K562 (cell line): ENCODE results near the gene AKT1S1. TPM values are rescaled to one million over a fixed set of nuclear protein-coding genes. Genes with fewer than 3 reads are reported as not detected.

Experiments
- ASH1L ChIP-seq: fragments of 450-650 bp; IDR thresholded peaks from 2 replicates; pipeline ENCODE4 v1.6.1; 2018; ENCODE audit warnings: borderline replicate concordance, mild to moderate bottlenecking, low read depth; ENCODE audit not compliant: partially characterized antibody
- CAMTA2 ChIP-seq: fragments of 250-450 bp; sonication (Bioruptor Pico); conservative IDR thresholded peaks from 2 replicates; pipeline ENCODE4 v1.5.1; 2022
- EP300 ChIP-seq: IDR thresholded peaks from 2 replicates; pipeline ENCODE4 v1.6.1; 2012; ENCODE audit warnings: low read length, improper control_type of control experiment
- HNRNPLL ChIP-seq: fragments of 200-400 bp; formaldehyde crosslinking; IDR thresholded peaks from 2 replicates; pipeline ENCODE4 v1.6.1; 2017; ENCODE audit warnings: low read length, low read depth, mild to moderate bottlenecking; ENCODE audit not compliant: poor library complexity, severe bottlenecking
- POLR2A ChIP-seq: fragments of 450-650 bp; conservative IDR thresholded peaks from 2 replicates; pipeline ENCODE4 v1.6.1; 2016
- PRPF4 ChIP-seq: fragments of 200-400 bp; formaldehyde crosslinking; IDR thresholded peaks from one replicate; pipeline ENCODE4 v1.6.1; 2017; ENCODE audit warnings: low read length, low read depth, mild to moderate bottlenecking; ENCODE audit not compliant: insufficient read depth, poor library complexity, severe bottlenecking
- RCOR1 ChIP-seq, 2 experiments: IDR thresholded peaks; 2 replicates each; pipeline ENCODE4 v1.6.1; 2012; ENCODE audit warnings: low read depth in 2 of 2, low read length in 2 of 2, borderline replicate concordance in 1 of 2, improper control_type of control experiment in 1 of 2
- RFX5 ChIP-seq: IDR thresholded peaks from 2 replicates; pipeline ENCODE4 v1.6.1; 2011; ENCODE audit warnings: low read depth, mild to moderate bottlenecking, improper control_type of control experiment, low read length
- SOX6 ChIP-seq: fragments of 450-650 bp; IDR thresholded peaks from 2 replicates; pipeline ENCODE4 v1.6.1; 2014; ENCODE audit warnings: mild to moderate bottlenecking
- SP1 ChIP-seq: sonication (generic); formaldehyde crosslinking; IDR thresholded peaks from 2 replicates; pipeline ENCODE4 v1.8.1; 2022; ENCODE audit warnings: mild to moderate bottlenecking, missing genetic modification reagents
- SRF ChIP-seq, 2 experiments: fragments of 250-450, 450-650 bp in 1 of 2; sonication (Bioruptor Pico) in 1 of 2; sonication (generic) in 1 of 2; formaldehyde crosslinking; IDR thresholded peaks; 2 replicates each; pipeline versions ENCODE4 v1.5.0 to v1.5.1; 2020 to 2022; ENCODE audit warnings: mild to moderate bottlenecking in 1 of 2, missing genetic modification reagents in 1 of 2
- STAT6 ChIP-seq: sonication (generic); formaldehyde crosslinking; IDR thresholded peaks from 2 replicates; pipeline ENCODE4 v1.8.1; 2023; ENCODE audit warnings: mild to moderate bottlenecking, missing genetic modification reagents
- TAF1 ChIP-seq: IDR thresholded peaks from 2 replicates; pipeline ENCODE4 v1.6.1; 2011; ENCODE audit warnings: mild to moderate bottlenecking, low read length, moderate library complexity; ENCODE audit not compliant: insufficient read depth, control insufficient read depth, severe bottlenecking; ENCODE audit errors: extremely low read depth
- UBTF ChIP-seq, 2 experiments: IDR thresholded peaks; 2 replicates each; pipeline ENCODE4 v1.6.1; 2012; ENCODE audit warnings: improper control_type of control experiment in 2 of 2, low read depth in 2 of 2, low read length in 2 of 2, borderline replicate concordance in 1 of 2
- ZBED1 ChIP-seq: IDR thresholded peaks from 2 replicates; pipeline ENCODE4 v1.6.1; 2014
- ZBTB9 ChIP-seq: fragments of 450-650 bp; formaldehyde crosslinking; IDR thresholded peaks from 2 replicates; pipeline ENCODE4 v1.4.0; 2020; ENCODE audit warnings: mild to moderate bottlenecking, moderate library complexity
- ZKSCAN8 ChIP-seq: fragments of 200-800 bp; sonication (Bioruptor generic); IDR thresholded peaks from 2 replicates; pipeline ENCODE4 v1.6.1; 2016; ENCODE audit warnings: missing genetic modification characterization, missing compliant biosample characterization
- ZNF133 ChIP-seq: fragments of 250-450 bp; sonication (Bioruptor Pico); IDR thresholded peaks from 2 replicates; pipeline ENCODE4 v1.4.0; 2020; ENCODE audit warnings: mild to moderate bottlenecking
- ZNF212 ChIP-seq: fragments of 450-650 bp; formaldehyde crosslinking; IDR thresholded peaks from 2 replicates; pipeline ENCODE4 v1.4.0; 2020; ENCODE audit warnings: mild to moderate bottlenecking
- ZNF445 ChIP-seq: fragments of 250-450 bp; sonication (Bioruptor Pico); IDR thresholded peaks from 2 replicates; pipeline ENCODE4 v1.4.0; 2020; ENCODE audit warnings: low read depth, mild to moderate bottlenecking, moderate library complexity
- ZNF507 ChIP-seq: conservative IDR thresholded peaks from 2 replicates; pipeline ENCODE4 v1.6.1; 2017; ENCODE audit warnings: missing genetic modification characterization, missing compliant biosample characterization
- ZNF707 ChIP-seq: fragments of 250-450 bp; sonication (Bioruptor Pico); conservative IDR thresholded peaks from 2 replicates; pipeline ENCODE4 v1.8.0; 2022; ENCODE audit warnings: inconsistent platforms, mild to moderate bottlenecking, moderate library complexity
- polyA plus RNA-seq, 8 experiments: library from polyadenylated mRNA; depleted of rRNA in 4 of 8; stranded (reverse) in 5 of 8; unstranded in 3 of 8; fragments of >200 nt; fragmentation: Nextera tagmentation in 2 of 8; fragmentation: Illumina TruSeq in 1 of 8; extraction: Ambion mirVana in 2 of 8; extraction: Trizol in 1 of 8; gene quantifications; 2 replicates each; pipeline versions ENCODE4 v1.2.1 to v1.2.3, GENCODE V29; 2011 to 2014; ENCODE audit warnings: inconsistent platforms in 1 of 8, missing spikeins in 1 of 8
- total RNA-seq, 7 experiments: library from RNA; depleted of rRNA in 6 of 7; stranded (reverse); fragments of >200 nt in 6 of 7; fragmentation: Illumina TruSeq in 2 of 7; extraction: Trizol in 2 of 7; gene quantifications; 2 replicates each; pipeline versions ENCODE4 v1.2.1 to v1.2.3, GENCODE V29; 2011 to 2021; ENCODE audit warnings: low replicate concordance in 1 of 7

The AKT1S1 gene
- total and polyA plus RNA-seq, 9 of the 15 experiments (the other 6 are each of a cell fraction or from before 2014, with no cell fraction given) = 1.2 to 50.3 (median 17.1) TPM

- peak; percentile 71; the same call in 1 of the 2 replicates for TF ChIP-seq ZBTB9 (CRISPR knock-in tag)
- TF ChIP-seq SOX6 = 0 out of 2 replicates have a peak, but pooled peaks have one; percentile 17
- peak; percentile 96 for TF ChIP-seq ASH1L
- no peak for TF ChIP-seq EP300
- TF ChIP-seq SP1 (CRISPR knock-in tag) = peak; percentile 77
- TF ChIP-seq ZNF133 (CRISPR knock-in tag) = peak; percentile 62; the same call in 1 of the 2 replicates
- no peak for TF ChIP-seq PRPF4
- 0 out of 2 replicates have a peak, but pooled peaks have one; percentile 25 for TF ChIP-seq ZNF212
- no peak for TF ChIP-seq ZBED1
- peak in 1 of 2 experiments; percentile 62; a peak in 1 of 4 replicates for TF ChIP-seq RCOR1 (IDR thresholded peaks at IDR 0.05; ENCODE audit: borderline replicate concordance in 1 of 2, low read depth in 2 of 2, low read length in 2 of 2)
- 0 out of 2 replicates have a peak, but pooled peaks have one; percentile 75 for TF ChIP-seq CAMTA2 (CRISPR knock-in tag)
- TF ChIP-seq SRF (CRISPR knock-in tag; IDR thresholded peaks at IDR 0.05) = peak in 1 of 2 experiments; percentile 15; a peak in 1 of 4 replicates
- 0 out of 4 replicates have a peak, but pooled peaks of 1 of the 2 experiments have one; percentile 43 for TF ChIP-seq UBTF (IDR thresholded peaks at IDR 0.05; ENCODE audit: borderline replicate concordance in 1 of 2, low read depth in 2 of 2, low read length in 2 of 2)
- TF ChIP-seq STAT6 = 0 out of 2 replicates have a peak, but pooled peaks have one; percentile 24
- TF ChIP-seq ZNF507 (tag) = no peak
- TF ChIP-seq POLR2A = peak; percentile 60
- peak; percentile 99 for TF ChIP-seq RFX5
- TF ChIP-seq TAF1 = peak; percentile 22
- TF ChIP-seq ZKSCAN8 (CRISPR knock-in tag) = no peak
- no peak for TF ChIP-seq ZNF445 (CRISPR knock-in tag)
- no peak for TF ChIP-seq ZNF707 (CRISPR knock-in tag)
- no peak for TF ChIP-seq HNRNPLL
These were observed 7.5 kb downstream of the AKT1S1 start (continued) for GRCh38 chr19:49869484-49870308.
